ENCODE measurements around the gene GZF1. TPM values are rescaled to one million over a fixed set of nuclear protein-coding genes. Genes with fewer than 3 reads are reported as not detected.

The GZF1 gene
- total RNA-seq, 1 donor from 2014 or later, result 14.8 TPM

- Histone ChIP-seq H3K36me3 (no peaks in the 10 kb centered on the region), H3K4me1 (no peaks in the 10 kb centered on the region), H3K4me3 (no peak overlapping the region), H3K27ac (no peak overlapping the region), H3K27me3 (ENCODE audit: low read depth) (no peaks in the 10 kb centered on the region), H3K9me3 (no peaks in the 10 kb centered on the region)
- intact Hi-C loops (cut with DNase I), result no loop called here
- ATAC-seq, result no peak
- no peak for TF ChIP-seq CTCF (IDR thresholded peaks at IDR 0.05)
- DNase-seq, result no peak
These were observed 44.9 kb upstream of the GZF1 start for GRCh38 chr20:23317081-23317480.

DNA sequence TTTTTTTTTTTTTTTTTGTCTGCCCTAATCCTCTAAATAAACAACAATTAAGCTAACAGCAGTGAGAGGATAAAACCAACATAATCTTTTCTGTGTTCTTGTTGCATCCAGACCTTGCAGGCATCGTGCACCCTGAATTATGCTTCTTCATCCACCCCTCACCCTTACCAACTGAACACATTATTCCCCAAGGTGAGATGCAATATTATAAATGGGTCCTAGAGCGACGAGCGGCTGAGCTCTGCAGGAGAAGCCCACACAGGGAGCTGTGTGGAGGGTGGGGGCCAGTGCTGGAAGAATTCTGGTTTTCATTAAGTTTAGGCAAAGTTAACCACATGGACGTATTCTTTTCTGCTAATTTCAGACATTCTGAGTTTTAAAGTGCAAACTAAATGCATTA lies 43.6 kb upstream of the GZF1 start:
- no peaks in the 10 kb centered on the region for H3K27me3 ChIP-seq (ENCODE audit: low read depth)
- no peak overlapping the region for H3K27ac ChIP-seq
- no peak for TF ChIP-seq CTCF (IDR thresholded peaks at IDR 0.05)
- intact Hi-C loops (cut with DNase I), result no loop called here
- H3K9me3 ChIP-seq, result no peaks in the 10 kb centered on the region
- H3K4me3 ChIP-seq, result no peak overlapping the region
- no peak for ATAC-seq
- no peaks in the 10 kb centered on the region for H3K4me1 ChIP-seq
- no peaks in the 10 kb centered on the region for H3K36me3 ChIP-seq
- no peak for DNase-seq

GRCh38 chr20:23320317-23320716 lies 41.7 kb upstream of the GZF1 start:
- peak; percentile 31 for TF ChIP-seq CTCF (IDR thresholded peaks at IDR 0.05)
- Histone ChIP-seq H3K27me3 (ENCODE audit: low read depth) (no peaks in the 10 kb centered on the region), H3K27ac (no peak overlapping the region), H3K9me3 (no peaks in the 10 kb centered on the region), H3K4me1 (no peaks in the 10 kb centered on the region), H3K36me3 (no peaks in the 10 kb centered on the region), H3K4me3 (no peak overlapping the region)
- intact Hi-C loops (cut with DNase I), result no loop called here
- DNase-seq (no peak), ATAC-seq (no peak)

- Histone ChIP-seq H3K36me3 (no peaks in the 10 kb centered on the region), H3K27me3 (ENCODE audit: low read depth) (no peaks in the 10 kb centered on the region), H3K4me3 (no peak overlapping the region), H3K27ac (no peak overlapping the region), H3K4me1 (no peaks in the 10 kb centered on the region), H3K9me3 (no peaks in the 10 kb centered on the region)
- intact Hi-C loops (cut with DNase I), result no loop called here
- DNase-seq (no peak), ATAC-seq (no peak)
- TF ChIP-seq CTCF (IDR thresholded peaks at IDR 0.05), result no peak
These were observed 36.9 kb upstream of the GZF1 start for GRCh38 chr20:23325107-23325506.

- ATAC-seq (no peak), DNase-seq (no peak)
- no peak overlapping the region for H3K27ac ChIP-seq
- H3K36me3 ChIP-seq, result no peaks in the 10 kb centered on the region
- no peak overlapping the region for H3K4me3 ChIP-seq
- H3K9me3 ChIP-seq, result no peaks in the 10 kb centered on the region
- intact Hi-C loops (cut with DNase I), result no loop called here
- no peaks in the 10 kb centered on the region for H3K4me1 ChIP-seq
- TF ChIP-seq CTCF (IDR thresholded peaks at IDR 0.05), result no peak
- H3K27me3 ChIP-seq (ENCODE audit: low read depth), result no peaks in the 10 kb centered on the region
These were observed 35.2 kb upstream of the GZF1 start for GRCh38 chr20:23326774-23327173.

Measured in lower lobe of right lung (tissue), 2 donors.